K562 (cell line): ENCODE measurements around the gene CRYBG2. TPM values are rescaled to one million over a fixed set of nuclear protein-coding genes. Genes with fewer than 3 reads are reported as not detected.

ENCODE experiments used
- CHD2 ChIP-seq: IDR thresholded peaks from 2 replicates; pipeline ENCODE4 v1.6.1; 2011; ENCODE audit warnings: low read depth, low read length
- DMBX1 ChIP-seq: fragments of 250-450 bp; sonication (Bioruptor Pico); IDR thresholded peaks from 2 replicates; pipeline ENCODE4 v1.8.0; 2022; ENCODE audit warnings: inconsistent platforms, mild to moderate bottlenecking, moderate library complexity, borderline replicate concordance
- ELF2 ChIP-seq: fragments of 250-450 bp; sonication (Bioruptor Pico); IDR thresholded peaks from 2 replicates; pipeline ENCODE4 v1.5.0; 2021; ENCODE audit warnings: mild to moderate bottlenecking
- L3MBTL2 ChIP-seq: fragments of 450-650 bp; IDR thresholded peaks from 2 replicates; pipeline ENCODE4 v1.6.1; 2016; ENCODE audit warnings: mild to moderate bottlenecking, moderate library complexity
- MCM3 ChIP-seq: fragments of 450-650 bp; IDR thresholded peaks from 2 replicates; pipeline ENCODE4 v1.6.1; 2016
- NFE2 ChIP-seq: IDR thresholded peaks from 2 replicates; pipeline ENCODE4 v1.6.1; 2014; ENCODE audit warnings: antibody characterized with exemption, low read depth
- RBM17 ChIP-seq: fragments of 200-400 bp; formaldehyde crosslinking; IDR thresholded peaks from 2 replicates; pipeline ENCODE4 v1.6.1; 2017; ENCODE audit warnings: low read depth, mild to moderate bottlenecking, low read length, borderline replicate concordance
- ZBTB7A ChIP-seq: IDR thresholded peaks from 2 replicates; pipeline ENCODE4 v1.6.1; 2011; ENCODE audit warnings: low read depth, mild to moderate bottlenecking, low read length, moderate library complexity, borderline replicate concordance; ENCODE audit not compliant: control insufficient read depth
- ZNF146 ChIP-seq: IDR thresholded peaks from one replicate; pipeline ENCODE4 v1.6.1; 2018; ENCODE audit warnings: missing compliant biosample characterization; ENCODE audit not compliant: unreplicated experiment
- ZNF224 ChIP-seq: sonication (generic); formaldehyde crosslinking; IDR thresholded peaks from 2 replicates; pipeline ENCODE4 v1.8.0; 2022; ENCODE audit warnings: mild to moderate bottlenecking, missing genetic modification reagents
- polyA plus RNA-seq, 8 experiments: library from polyadenylated mRNA; depleted of rRNA in 4 of 8; stranded (reverse) in 5 of 8; unstranded in 3 of 8; fragments of >200 nt; fragmentation: Nextera tagmentation in 2 of 8; fragmentation: Illumina TruSeq in 1 of 8; extraction: Ambion mirVana in 2 of 8; extraction: Trizol in 1 of 8; gene quantifications; 2 replicates each; pipeline versions ENCODE4 v1.2.1 to v1.2.3, GENCODE V29; 2011 to 2014; ENCODE audit warnings: inconsistent platforms in 1 of 8, missing spikeins in 1 of 8
- total RNA-seq, 7 experiments: library from RNA; depleted of rRNA in 6 of 7; stranded (reverse); fragments of >200 nt in 6 of 7; fragmentation: Illumina TruSeq in 2 of 7; extraction: Trizol in 2 of 7; gene quantifications; 2 replicates each; pipeline versions ENCODE4 v1.2.1 to v1.2.3, GENCODE V29; 2011 to 2021; ENCODE audit warnings: low replicate concordance in 1 of 7
- TF ChIP-seq, protein P1 (sequence below): fragments of 250-450 bp; sonication (Bioruptor Pico); IDR thresholded peaks from 2 replicates; pipeline ENCODE4 v1.4.0; 2020
- TF ChIP-seq, protein P2 (sequence below): sonication (generic); formaldehyde crosslinking; IDR thresholded peaks from 2 replicates; pipeline ENCODE4 v1.8.1; 2023; ENCODE audit warnings: mild to moderate bottlenecking, missing genetic modification reagents
- TF ChIP-seq, protein P3 (sequence below): fragments of 250-450 bp; sonication (Bioruptor Pico); IDR thresholded peaks from 2 replicates; pipeline ENCODE4 v1.4.0; 2020; ENCODE audit warnings: mild to moderate bottlenecking

Gene CRYBG2
- total and polyA plus RNA-seq, 9 of the 15 experiments (the other 6 are each of a cell fraction or from before 2014, with no cell fraction given) = 0.39 to 8.5 (median 3.7) TPM

DNA sequence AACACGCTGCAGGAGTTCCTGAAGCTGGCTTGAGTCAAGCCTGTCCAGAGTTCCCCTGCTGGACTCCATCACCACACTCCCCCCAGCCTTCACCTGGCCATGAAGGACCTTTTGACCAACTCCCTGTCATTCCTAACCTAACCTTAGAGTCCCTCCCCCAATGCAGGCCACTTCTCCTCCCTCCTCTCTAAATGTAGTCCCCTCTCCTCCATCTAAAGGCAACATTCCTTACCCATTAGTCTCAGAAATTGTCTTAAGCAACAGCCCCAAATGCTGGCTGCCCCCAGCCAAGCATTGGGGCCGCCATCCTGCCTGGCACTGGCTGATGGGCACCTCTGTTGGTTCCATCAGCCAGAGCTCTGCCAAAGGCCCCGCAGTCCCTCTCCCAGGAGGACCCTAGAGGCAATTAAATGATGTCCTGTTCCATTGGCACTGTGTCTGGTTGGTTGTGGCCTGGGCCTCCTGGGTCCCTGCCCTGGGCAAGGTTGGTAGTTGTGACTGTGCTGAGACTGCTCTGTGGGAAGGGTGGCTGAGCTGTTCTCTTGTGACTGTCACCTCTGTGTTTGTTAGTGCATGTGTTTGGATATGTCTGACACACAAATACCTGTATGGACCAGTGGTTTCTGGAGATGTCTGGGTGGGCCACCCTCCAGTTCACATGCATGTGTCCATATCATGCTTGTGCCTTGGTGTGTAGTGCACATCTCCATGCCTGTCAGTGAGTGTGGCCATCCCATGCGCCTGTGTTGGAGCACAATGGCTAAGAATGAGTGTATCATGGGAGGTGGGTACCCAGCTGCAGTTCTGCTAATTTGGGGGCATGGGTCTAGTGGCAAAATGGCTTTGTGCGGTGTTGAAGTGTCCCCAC lies 72.6 kb downstream of the CRYBG2 start (continued):
- TF ChIP-seq, protein P1, sequence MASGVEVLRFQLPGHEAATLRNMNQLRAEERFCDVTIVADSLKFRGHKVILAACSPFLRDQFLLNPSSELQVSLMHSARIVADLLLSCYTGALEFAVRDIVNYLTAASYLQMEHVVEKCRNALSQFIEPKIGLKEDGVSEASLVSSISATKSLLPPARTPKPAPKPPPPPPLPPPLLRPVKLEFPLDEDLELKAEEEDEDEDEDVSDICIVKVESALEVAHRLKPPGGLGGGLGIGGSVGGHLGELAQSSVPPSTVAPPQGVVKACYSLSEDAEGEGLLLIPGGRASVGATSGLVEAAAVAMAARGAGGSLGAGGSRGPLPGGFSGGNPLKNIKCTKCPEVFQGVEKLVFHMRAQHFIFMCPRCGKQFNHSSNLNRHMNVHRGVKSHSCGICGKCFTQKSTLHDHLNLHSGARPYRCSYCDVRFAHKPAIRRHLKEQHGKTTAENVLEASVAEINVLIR = no peak
- TF ChIP-seq ELF2 (no peak), CHD2 (no peak), NFE2 (no peak), ZNF224 (CRISPR knock-in tag) (no peak), ZBTB7A (no peak), MCM3 (no peak), DMBX1 (no peak), RBM17 (no peak), ZNF146 (CRISPR knock-in tag) (no peak), L3MBTL2 (no peak)
- TF ChIP-seq, protein P2, sequence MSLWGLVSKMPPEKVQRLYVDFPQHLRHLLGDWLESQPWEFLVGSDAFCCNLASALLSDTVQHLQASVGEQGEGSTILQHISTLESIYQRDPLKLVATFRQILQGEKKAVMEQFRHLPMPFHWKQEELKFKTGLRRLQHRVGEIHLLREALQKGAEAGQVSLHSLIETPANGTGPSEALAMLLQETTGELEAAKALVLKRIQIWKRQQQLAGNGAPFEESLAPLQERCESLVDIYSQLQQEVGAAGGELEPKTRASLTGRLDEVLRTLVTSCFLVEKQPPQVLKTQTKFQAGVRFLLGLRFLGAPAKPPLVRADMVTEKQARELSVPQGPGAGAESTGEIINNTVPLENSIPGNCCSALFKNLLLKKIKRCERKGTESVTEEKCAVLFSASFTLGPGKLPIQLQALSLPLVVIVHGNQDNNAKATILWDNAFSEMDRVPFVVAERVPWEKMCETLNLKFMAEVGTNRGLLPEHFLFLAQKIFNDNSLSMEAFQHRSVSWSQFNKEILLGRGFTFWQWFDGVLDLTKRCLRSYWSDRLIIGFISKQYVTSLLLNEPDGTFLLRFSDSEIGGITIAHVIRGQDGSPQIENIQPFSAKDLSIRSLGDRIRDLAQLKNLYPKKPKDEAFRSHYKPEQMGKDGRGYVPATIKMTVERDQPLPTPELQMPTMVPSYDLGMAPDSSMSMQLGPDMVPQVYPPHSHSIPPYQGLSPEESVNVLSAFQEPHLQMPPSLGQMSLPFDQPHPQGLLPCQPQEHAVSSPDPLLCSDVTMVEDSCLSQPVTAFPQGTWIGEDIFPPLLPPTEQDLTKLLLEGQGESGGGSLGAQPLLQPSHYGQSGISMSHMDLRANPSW (CRISPR knock-in tag) = no peak
- TF ChIP-seq, protein P3, sequence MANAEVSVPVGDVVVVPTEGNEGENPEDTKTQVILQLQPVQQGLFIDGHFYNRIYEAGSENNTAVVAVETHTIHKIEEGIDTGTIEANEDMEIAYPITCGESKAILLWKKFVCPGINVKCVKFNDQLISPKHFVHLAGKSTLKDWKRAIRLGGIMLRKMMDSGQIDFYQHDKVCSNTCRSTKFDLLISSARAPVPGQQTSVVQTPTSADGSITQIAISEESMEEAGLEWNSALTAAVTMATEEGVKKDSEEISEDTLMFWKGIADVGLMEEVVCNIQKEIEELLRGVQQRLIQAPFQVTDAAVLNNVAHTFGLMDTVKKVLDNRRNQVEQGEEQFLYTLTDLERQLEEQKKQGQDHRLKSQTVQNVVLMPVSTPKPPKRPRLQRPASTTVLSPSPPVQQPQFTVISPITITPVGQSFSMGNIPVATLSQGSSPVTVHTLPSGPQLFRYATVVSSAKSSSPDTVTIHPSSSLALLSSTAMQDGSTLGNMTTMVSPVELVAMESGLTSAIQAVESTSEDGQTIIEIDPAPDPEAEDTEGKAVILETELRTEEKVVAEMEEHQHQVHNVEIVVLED (CRISPR knock-in tag) = no peak
- TF ChIP-seq, all 486 proteins: peak for 18
